Astrocyte of the spinal cord (primary cell): ENCODE results near the gene ASTN2.

ENCODE experiments used
- DNase-seq: peaks from one replicate; pipeline ENCODE4 v3.0.0; 2011; ENCODE audit warnings: low read depth, low spot score
- H3K4me3 ChIP-seq: 2 replicates; pipeline ENCODE4 v1.5.1; 2011; ENCODE audit warnings: low read depth, mild to moderate bottlenecking, low read length, moderate library complexity
- in situ Hi-C: cut with HindIII; loops from 2 replicates; pipeline ENCODE4 v1.10.0; 2017; ENCODE audit warnings: low sequenced_read_pairs
- TF ChIP-seq, protein P1 (sequence below): IDR thresholded peaks from 2 replicates; pipeline ENCODE4 v1.5.1; 2012; ENCODE audit warnings: low read depth, mild to moderate bottlenecking, low read length, inconsistent platforms

Gene ASTN2

DNA sequence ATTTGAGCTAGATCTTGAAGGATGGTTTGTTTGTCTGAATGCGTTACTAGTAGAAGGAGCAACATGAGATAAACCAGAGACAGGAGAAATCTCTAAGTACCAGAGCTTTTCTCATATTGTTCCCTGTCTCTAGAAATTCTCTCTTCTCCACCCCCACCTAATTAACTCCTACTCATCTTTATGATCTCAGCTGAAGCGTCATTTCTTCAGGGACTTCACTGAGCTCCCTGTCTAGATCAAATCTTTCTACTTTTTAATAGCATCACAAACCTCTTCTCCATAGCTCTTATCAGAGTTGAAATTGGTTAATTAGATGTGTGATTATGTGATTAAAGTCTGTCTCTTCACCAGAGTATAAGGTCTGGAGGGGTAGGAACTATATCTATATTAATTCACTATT, 1035.0 kb downstream of the ASTN2 start:
- no peak for DNase-seq
- TF ChIP-seq, protein P1, sequence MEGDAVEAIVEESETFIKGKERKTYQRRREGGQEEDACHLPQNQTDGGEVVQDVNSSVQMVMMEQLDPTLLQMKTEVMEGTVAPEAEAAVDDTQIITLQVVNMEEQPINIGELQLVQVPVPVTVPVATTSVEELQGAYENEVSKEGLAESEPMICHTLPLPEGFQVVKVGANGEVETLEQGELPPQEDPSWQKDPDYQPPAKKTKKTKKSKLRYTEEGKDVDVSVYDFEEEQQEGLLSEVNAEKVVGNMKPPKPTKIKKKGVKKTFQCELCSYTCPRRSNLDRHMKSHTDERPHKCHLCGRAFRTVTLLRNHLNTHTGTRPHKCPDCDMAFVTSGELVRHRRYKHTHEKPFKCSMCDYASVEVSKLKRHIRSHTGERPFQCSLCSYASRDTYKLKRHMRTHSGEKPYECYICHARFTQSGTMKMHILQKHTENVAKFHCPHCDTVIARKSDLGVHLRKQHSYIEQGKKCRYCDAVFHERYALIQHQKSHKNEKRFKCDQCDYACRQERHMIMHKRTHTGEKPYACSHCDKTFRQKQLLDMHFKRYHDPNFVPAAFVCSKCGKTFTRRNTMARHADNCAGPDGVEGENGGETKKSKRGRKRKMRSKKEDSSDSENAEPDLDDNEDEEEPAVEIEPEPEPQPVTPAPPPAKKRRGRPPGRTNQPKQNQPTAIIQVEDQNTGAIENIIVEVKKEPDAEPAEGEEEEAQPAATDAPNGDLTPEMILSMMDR, result no peak
- in situ Hi-C loops, result no loop called here
- no peak overlapping the region for H3K4me3 ChIP-seq

DNA sequence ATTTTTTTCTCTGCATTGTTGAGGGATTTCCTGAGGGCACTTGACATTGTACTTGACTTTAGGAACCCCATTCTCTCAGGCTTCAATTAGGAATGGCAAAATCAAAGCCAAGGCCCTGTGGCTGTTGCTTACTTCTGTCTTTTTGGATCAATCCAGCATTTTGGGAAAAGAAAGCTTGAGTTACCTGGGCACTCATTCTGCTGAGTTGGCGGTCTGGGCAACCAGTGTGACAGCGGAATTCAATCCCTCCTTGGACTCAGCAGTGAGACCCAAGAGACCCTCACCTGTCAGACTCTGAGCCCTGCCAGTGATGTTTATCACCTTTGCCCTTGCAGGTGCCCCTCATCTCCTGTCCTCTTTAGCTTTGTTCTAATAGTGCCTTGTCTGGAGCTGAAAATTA, 1036.0 kb downstream of the ASTN2 start:
- in situ Hi-C loops, result no loop called here
- DNase-seq, result no peak
- TF ChIP-seq, protein P1, result no peak
- no peak overlapping the region for H3K4me3 ChIP-seq

DNA sequence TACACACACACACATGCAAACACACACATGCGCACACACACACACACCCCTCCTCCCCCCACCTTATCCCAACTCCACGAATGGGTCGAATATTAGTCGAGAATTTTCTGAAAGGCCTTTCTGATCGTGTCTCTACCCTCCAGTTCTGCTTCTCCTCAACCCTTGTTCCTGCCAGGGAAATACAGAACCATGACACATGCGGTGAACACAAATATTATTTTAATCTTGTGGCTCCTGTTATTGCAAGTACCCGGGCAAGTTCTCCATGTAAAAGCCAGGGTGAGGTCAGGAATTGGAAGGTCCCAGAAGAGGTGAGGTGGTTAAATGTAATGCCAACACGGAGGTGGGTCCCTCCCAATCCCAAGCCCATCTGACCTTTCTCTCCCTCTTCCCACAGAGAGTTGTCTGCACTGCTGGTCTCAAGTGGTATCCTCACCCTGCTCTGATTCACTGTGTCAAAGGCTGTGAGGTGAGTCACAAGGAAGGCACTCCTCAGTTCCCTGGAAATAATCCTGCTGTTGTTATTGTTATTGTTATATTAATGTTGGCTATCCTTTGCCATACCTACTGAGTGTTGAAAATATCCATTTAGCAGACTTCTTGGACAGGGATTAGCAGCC, 1037.6 kb downstream of the ASTN2 start:
- TF ChIP-seq, protein P1, result no peak
- DNase-seq, result peak; percentile 72
- no peak overlapping the region for H3K4me3 ChIP-seq
- in situ Hi-C loops, result no loop called here
